Measurements from ENCODE around the gene CLK1. TPM values are rescaled to one million over a fixed set of nuclear protein-coding genes. Genes with fewer than 3 reads are reported as not detected.
A peak's percentile ranks its signal among the peaks of the same experiment; 100 is the strongest.

The CLK1 gene
- total RNA-seq, 2 experiments from 2014 or later = 74.9 to 104 TPM

DNA sequence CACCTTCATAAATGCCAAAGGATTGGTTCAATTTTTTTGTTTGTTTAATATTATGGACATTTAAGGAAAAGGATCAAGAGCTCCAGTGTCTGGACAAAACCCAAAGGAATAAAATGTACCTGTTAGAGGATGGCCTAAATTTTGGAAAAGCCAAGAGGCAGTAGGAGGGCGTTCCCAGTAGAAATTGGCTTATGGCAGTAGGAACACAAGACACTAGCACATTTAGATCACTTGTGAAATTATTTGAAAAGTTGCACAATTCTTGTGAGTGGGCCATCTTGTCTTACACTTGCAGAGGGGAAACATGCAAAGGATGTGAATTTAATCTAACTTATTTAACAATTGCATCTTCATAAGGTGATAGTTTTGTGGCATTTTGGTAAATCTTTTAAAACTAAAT lies 49.5 kb downstream of the CLK1 start:
- H4K20me1 ChIP-seq (ENCODE audit: insufficient read depth, low read length) = peaks cover 25% of the 10 kb centered on the region
- no peak overlapping the region for H3K4me2 ChIP-seq (ENCODE audit: low read length)
- H3K27ac ChIP-seq (ENCODE audit: low read depth, low read length, poor library complexity, severe bottlenecking) = no peak overlapping the region
- intact Hi-C loops (cut with micrococcal nuclease; ENCODE audit: unreplicated experiment) = loop anchor here (5.0 kb wide), 3 partner anchors 252 to 637 kb away; partner anchors contain the start of genes SGO2, STRADB and TRAK2
- peaks cover 45% of the 10 kb centered on the region for H3K79me2 ChIP-seq (ENCODE audit: insufficient read depth, low read depth, low read length)
- H3K4me1 ChIP-seq (ENCODE audit: insufficient read depth, low read length, poor library complexity, severe bottlenecking) = peaks cover 28% of the 10 kb centered on the region
- no peak overlapping the region for H3K4me3 ChIP-seq (ENCODE audit: low read depth, low read length, poor library complexity, severe bottlenecking)
- POLR2A ChIA-PET = interaction anchor here (0.7 to 2.0 kb wide), 4 partner anchors 14 to 102 kb away, joined by 3 to 7 read pairs (median 5); no protein-coding TSS in a partner anchor
- peaks cover 76% of the 10 kb centered on the region for H3K36me3 ChIP-seq (ENCODE audit: insufficient read depth, low read length)
- TF ChIP-seq CTCF (conservative IDR thresholded peaks at IDR 0.05; ENCODE audit: low read length) (no peak), EZH2phosphoT487 (IDR thresholded peaks at IDR 0.05; ENCODE audit: borderline replicate concordance, low read depth, low read length) (no peak)
- no TSS peak for BruUV-seq (replicated peaks)
- no peak overlapping the region for H2AFZ ChIP-seq (ENCODE audit: low read length)
- CTCF ChIA-PET (ENCODE audit: unreplicated experiment) = no interaction called here
- H3K9me3 ChIP-seq (ENCODE audit: low read length) = no peaks in the 10 kb centered on the region
- no peak for DNase-seq (ENCODE audit: low spot score)
- no peaks in the 10 kb centered on the region for H3K9me2 ChIP-seq (ENCODE audit: insufficient read depth, low read length)

GRCh38 chr2:200814276-200814815 lies 50.1 kb downstream of the CLK1 start:
- Histone ChIP-seq H3K36me3 (ENCODE audit: insufficient read depth, low read length) (peaks cover 70% of the 10 kb centered on the region), H3K9me2 (ENCODE audit: insufficient read depth, low read length) (no peaks in the 10 kb centered on the region), H4K20me1 (ENCODE audit: insufficient read depth, low read length) (peaks cover 25% of the 10 kb centered on the region), H3K27ac (ENCODE audit: low read depth, low read length, poor library complexity, severe bottlenecking) (no peak overlapping the region), H2AFZ (ENCODE audit: low read length) (no peak overlapping the region), H3K4me3 (ENCODE audit: low read depth, low read length, poor library complexity, severe bottlenecking) (no peak overlapping the region), H3K9me3 (ENCODE audit: low read length) (no peaks in the 10 kb centered on the region), H3K4me2 (ENCODE audit: low read length) (peak overlapping the region; percentile 81), H3K79me2 (ENCODE audit: insufficient read depth, low read depth, low read length) (peaks cover 45% of the 10 kb centered on the region), H3K4me1 (ENCODE audit: insufficient read depth, low read length, poor library complexity, severe bottlenecking) (peaks cover 28% of the 10 kb centered on the region)
- no TSS peak for BruUV-seq (replicated peaks)
- DNase-seq (ENCODE audit: low spot score) = no peak
- ChIA-PET POLR2A (interaction anchor here (0.6 to 2.0 kb wide), 7 partner anchors 14 to 101 kb away, joined by 3 to 7 read pairs (median 4); partner anchors contain the start of genes NIF3L1 and PPIL3), CTCF (ENCODE audit: unreplicated experiment) (no interaction called here)
- intact Hi-C loops (cut with micrococcal nuclease; ENCODE audit: unreplicated experiment) = loop anchor here (5.0 kb wide), 3 partner anchors 253 to 638 kb away; partner anchors contain the start of genes SGO2, STRADB and TRAK2
- TF ChIP-seq EZH2phosphoT487 (IDR thresholded peaks at IDR 0.05; ENCODE audit: borderline replicate concordance, low read depth, low read length) (no peak), CTCF (conservative IDR thresholded peaks at IDR 0.05; ENCODE audit: low read length) (no peak)
